Mucosa of rectum (tissue), 2 donors: ENCODE results near the gene RUBCN.
A peak's percentile ranks its signal among the peaks of the same experiment; 100 is the strongest.
"Not testable (repeated sequence)": the region's sequence is repeated elsewhere in the genome, so short reads cannot be mapped to it uniquely, and the experiment has no call there.

Source experiments
- H3K27ac ChIP-seq, 2 donors: one replicate each; pipeline ENCODE4 v1.7.0; 2013; ENCODE audit warnings: inconsistent platforms in 2 of 2, low read depth in 2 of 2, low read length in 2 of 2
- H3K27me3 ChIP-seq, 2 donors: one replicate each; pipeline ENCODE4 v1.7.0; 2013; ENCODE audit warnings: low read length in 2 of 2; ENCODE audit not compliant: control insufficient read depth in 2 of 2, insufficient read depth in 2 of 2
- H3K36me3 ChIP-seq, 2 donors: one replicate each; pipeline ENCODE4 v1.7.0; 2013; ENCODE audit warnings: low read length in 2 of 2; ENCODE audit not compliant: control insufficient read depth in 2 of 2, insufficient read depth in 2 of 2
- H3K4me1 ChIP-seq, 2 donors: one replicate each; pipeline ENCODE4 v1.7.0; 2013; ENCODE audit warnings: low read length in 2 of 2, mild to moderate bottlenecking in 1 of 2; ENCODE audit not compliant: control insufficient read depth in 2 of 2, insufficient read depth in 2 of 2
- H3K4me3 ChIP-seq, 2 donors: one replicate each; pipeline ENCODE4 v1.7.0; 2013; ENCODE audit warnings: low read length in 2 of 2
- H3K9ac ChIP-seq, 2 donors: one replicate each; pipeline ENCODE4 v1.7.0; 2013; ENCODE audit warnings: low read length in 2 of 2, low read depth in 1 of 2, mild to moderate bottlenecking in 1 of 2
- H3K9me3 ChIP-seq, 2 donors: one replicate each; pipeline ENCODE4 v1.7.0; 2013; ENCODE audit warnings: low read length in 2 of 2; ENCODE audit not compliant: control insufficient read depth in 2 of 2
- donor health status: healthy.
- donor health status: Normal muscosa, but diverticular disease.

Gene RUBCN

GRCh38 chr3:197654998-197655330 lies 81.7 kb downstream of the RUBCN start:
- H3K9me3 ChIP-seq, H3K27ac ChIP-seq, H3K27me3 ChIP-seq, H3K4me1 ChIP-seq, H3K4me3 ChIP-seq, H3K9ac ChIP-seq, H3K36me3 ChIP-seq: not testable (repeated sequence)

GRCh38 chr3:197654090-197654997 lies 82.4 kb downstream of the RUBCN start:
- Histone ChIP-seq H3K27ac (peak overlapping the region in 1 of 2 donors; percentile 67), H3K4me3 (peak overlapping the region in 1 of 2 donors; percentile 57)
- H3K9me3 ChIP-seq, H3K27me3 ChIP-seq, H3K9ac ChIP-seq, H3K36me3 ChIP-seq, H3K4me1 ChIP-seq: not testable (repeated sequence)

DNA sequence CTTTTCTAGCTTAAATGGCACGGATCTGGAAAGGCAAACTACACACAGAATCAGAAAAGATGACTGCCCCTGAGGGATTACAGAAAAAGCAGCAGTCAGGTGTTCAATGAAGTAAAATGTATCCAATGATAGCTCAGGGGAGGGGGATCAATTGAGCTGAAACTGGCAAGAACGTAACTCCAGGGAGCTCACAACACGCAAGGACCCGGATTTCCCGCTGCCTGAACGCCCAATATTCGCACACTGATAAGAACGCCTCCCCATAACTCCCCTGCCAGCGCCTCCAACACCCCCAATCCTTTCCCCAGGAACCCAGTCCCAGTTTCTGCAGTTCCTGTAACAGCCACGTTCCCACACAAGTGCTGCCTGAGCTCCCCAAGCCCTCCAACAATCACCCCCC lies 83.8 kb downstream of the RUBCN start:
- not testable (repeated sequence) for H3K36me3 ChIP-seq, H3K9ac ChIP-seq, H3K27ac ChIP-seq, H3K4me1 ChIP-seq, H3K27me3 ChIP-seq, H3K4me3 ChIP-seq, H3K9me3 ChIP-seq

GRCh38 chr3:197647649-197648048 lies 89.1 kb downstream of the RUBCN start:
- H3K27me3 ChIP-seq, H3K36me3 ChIP-seq, H3K27ac ChIP-seq, H3K9me3 ChIP-seq, H3K4me3 ChIP-seq, H3K9ac ChIP-seq, H3K4me1 ChIP-seq: not testable (repeated sequence)

DNA sequence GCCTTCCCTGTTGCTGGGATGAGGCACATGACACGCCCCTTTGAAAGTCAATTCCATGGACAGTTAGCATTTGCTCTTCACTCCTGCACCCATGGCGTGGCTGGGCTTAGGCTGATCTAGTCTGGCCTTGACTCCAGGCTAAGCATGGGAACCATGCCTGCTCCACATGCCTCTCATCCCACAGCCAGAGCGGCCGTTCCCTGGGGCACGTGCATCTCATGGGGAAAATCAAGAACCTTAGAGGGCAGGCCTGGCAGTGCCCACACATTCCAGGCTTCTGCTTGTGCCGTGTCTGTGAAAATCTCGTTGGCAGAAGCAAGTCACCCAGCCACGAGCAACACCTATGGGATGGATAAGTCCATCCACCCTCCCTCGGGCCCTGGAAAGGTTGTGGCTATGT lies 89.5 kb downstream of the RUBCN start:
- not testable (repeated sequence) for H3K27me3 ChIP-seq, H3K4me3 ChIP-seq, H3K4me1 ChIP-seq, H3K36me3 ChIP-seq, H3K9me3 ChIP-seq, H3K9ac ChIP-seq, H3K27ac ChIP-seq

DNA sequence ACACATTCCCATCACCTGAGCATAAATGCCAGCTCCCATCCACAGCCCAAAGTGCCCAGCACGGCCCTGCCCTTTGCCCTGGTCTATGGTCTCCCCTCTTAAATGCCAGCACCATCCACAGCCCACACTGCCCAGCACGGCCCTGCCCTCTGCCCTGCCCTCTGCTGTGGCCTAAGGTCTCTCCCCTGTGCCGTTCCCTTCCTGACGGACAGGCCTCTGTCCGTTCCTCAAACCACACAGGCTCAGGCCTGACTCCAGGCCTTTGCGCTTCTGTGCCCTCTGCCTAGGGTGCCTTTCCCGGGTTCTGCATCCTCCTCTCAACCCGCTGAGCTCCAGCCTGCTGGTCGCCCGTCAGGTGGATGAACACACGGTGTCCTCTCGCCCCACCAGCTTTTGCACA lies 90.4 kb downstream of the RUBCN start:
- H3K27me3 ChIP-seq, H3K4me3 ChIP-seq, H3K36me3 ChIP-seq, H3K9me3 ChIP-seq, H3K27ac ChIP-seq, H3K9ac ChIP-seq, H3K4me1 ChIP-seq: not testable (repeated sequence)

DNA sequence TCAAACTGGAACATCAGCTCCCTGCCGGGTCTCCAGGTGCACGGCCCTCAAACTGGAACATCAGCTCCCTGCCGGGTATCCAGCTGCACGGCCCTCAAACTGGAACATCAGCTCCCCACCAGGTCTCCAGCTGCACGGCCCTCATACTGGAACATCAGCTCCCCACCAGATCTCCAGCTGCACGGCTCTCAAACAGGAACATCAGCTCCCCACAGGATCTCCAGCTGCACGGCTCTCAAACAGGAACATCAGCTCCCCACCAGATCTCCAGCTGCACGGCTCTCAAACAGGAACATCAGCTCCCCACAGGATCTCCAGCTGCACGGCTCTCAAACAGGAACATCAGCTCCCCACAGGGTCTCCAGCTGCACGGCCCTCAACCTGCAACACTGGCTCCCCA lies 99.1 kb downstream of the RUBCN start:
- not testable (repeated sequence) for H3K27me3 ChIP-seq, H3K4me1 ChIP-seq, H3K9me3 ChIP-seq

DNA sequence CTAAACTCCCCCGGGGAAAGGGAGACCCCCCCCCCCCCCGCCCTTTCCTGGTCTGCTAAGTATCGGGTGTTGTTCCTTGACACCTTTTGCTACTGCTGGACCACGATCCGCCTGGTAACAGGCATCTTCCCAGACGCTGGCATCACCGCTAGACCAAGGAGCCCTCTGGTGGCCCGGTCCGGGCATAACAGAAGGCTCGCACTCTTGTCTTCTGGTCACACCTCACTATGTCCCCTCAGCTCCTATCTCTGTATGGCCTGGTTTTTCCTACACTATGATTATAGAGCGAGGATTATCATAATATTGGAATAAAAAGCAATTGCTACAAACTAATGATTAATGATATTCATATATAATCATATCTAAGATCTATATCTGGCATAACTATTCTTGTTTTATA lies 104.7 kb downstream of the RUBCN start:
- not testable (repeated sequence) for H3K4me3 ChIP-seq, H3K36me3 ChIP-seq, H3K27me3 ChIP-seq, H3K9ac ChIP-seq, H3K9me3 ChIP-seq, H3K27ac ChIP-seq, H3K4me1 ChIP-seq

More for the DNA sequence above, 99.1 kb downstream of the RUBCN start:
- not testable (repeated sequence) for H3K4me3 ChIP-seq, H3K27ac ChIP-seq, H3K36me3 ChIP-seq, H3K9ac ChIP-seq

DNA sequence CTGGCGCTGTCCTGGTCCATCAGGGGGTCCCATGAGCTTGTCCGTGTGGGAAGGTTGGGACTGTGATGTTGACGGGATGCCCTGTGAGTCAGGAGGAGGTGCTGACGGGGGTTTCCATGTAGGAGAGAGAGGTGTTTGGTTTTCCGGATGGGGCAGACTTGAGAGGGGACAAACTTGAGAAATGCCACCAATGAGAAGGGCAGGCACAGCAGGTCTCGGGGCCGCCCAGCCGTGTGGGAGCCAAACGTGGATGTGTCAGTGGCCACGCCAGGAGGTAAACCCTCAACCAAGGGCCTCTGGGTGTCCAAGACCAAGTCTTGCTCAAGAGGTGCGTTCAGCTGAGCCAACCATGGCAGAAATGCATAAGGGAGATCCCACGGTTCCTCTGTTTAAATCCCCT lies 105.9 kb downstream of the RUBCN start:
- not testable (repeated sequence) for H3K4me3 ChIP-seq, H3K27me3 ChIP-seq, H3K9me3 ChIP-seq, H3K27ac ChIP-seq, H3K4me1 ChIP-seq, H3K36me3 ChIP-seq, H3K9ac ChIP-seq

- not testable (repeated sequence) for H3K4me1 ChIP-seq, H3K27me3 ChIP-seq, H3K27ac ChIP-seq, H3K36me3 ChIP-seq, H3K4me3 ChIP-seq, H3K9ac ChIP-seq, H3K9me3 ChIP-seq
Observed at GRCh38 chr3:197629286-197629685, 107.4 kb downstream of the RUBCN start.
